GM23338 (cell line): ENCODE measurements around the gene ITFG1. TPM values are rescaled to one million over a fixed set of nuclear protein-coding genes. Genes with fewer than 3 reads are reported as not detected.

Experiments
- ATAC-seq: fragments of 200-7000 bp; cut with Tn5 transposase; 3 replicates; pipeline ENCODE4 v1.9.1; 2020
- DNase-seq: peaks from one replicate; pipeline ENCODE4 v3.0.0-alpha.2; 2015; ENCODE audit warnings: low spot score
- H2AFZ ChIP-seq: fragments of 200-600 bp; sonication (generic); 2 replicates; pipeline ENCODE4 v1.8.0; 2016; ENCODE audit warnings: antibody characterized with exemption, mild to moderate bottlenecking, moderate library complexity
- H3F3A ChIP-seq: fragments of 200-600 bp; sonication (generic); replicated peaks from 2 replicates; pipeline ENCODE4 v1.8.0; 2017; ENCODE audit warnings: antibody characterized with exemption, mixed run types, low read depth
- H3K27ac ChIP-seq: fragments of 200-600 bp; sonication (generic); 2 replicates; pipeline ENCODE4 v1.6.1; 2016; ENCODE audit warnings: low read depth
- H3K27me3 ChIP-seq: fragments of 200-600 bp; sonication (generic); 2 replicates; pipeline ENCODE4 v1.8.0; 2016; ENCODE audit warnings: mild to moderate bottlenecking, mixed run types, moderate library complexity; ENCODE audit not compliant: insufficient read depth
- H3K36me3 ChIP-seq: fragments of 200-600 bp; sonication (generic); 2 replicates; pipeline ENCODE4 v1.8.0; 2016; ENCODE audit warnings: mild to moderate bottlenecking; ENCODE audit not compliant: insufficient read depth
- H3K4me1 ChIP-seq: fragments of 200-600 bp; sonication (generic); 2 replicates; pipeline ENCODE4 v1.8.0; 2016; ENCODE audit warnings: mild to moderate bottlenecking, moderate library complexity; ENCODE audit not compliant: insufficient read depth
- H3K4me2 ChIP-seq: fragments of 200-600 bp; sonication (generic); 2 replicates; pipeline ENCODE4 v1.7.1; 2017; ENCODE audit warnings: mixed run types
- H3K4me3 ChIP-seq: fragments of 200-600 bp; sonication (generic); 2 replicates; pipeline ENCODE4 v1.6.1; 2016; ENCODE audit warnings: mixed run types
- H3K79me2 ChIP-seq: fragments of 200-600 bp; sonication (generic); replicated peaks from 2 replicates; pipeline ENCODE4 v1.8.0; 2017; ENCODE audit warnings: mild to moderate bottlenecking; ENCODE audit not compliant: insufficient read depth
- H3K9me2 ChIP-seq: fragments of 200-600 bp; sonication (generic); 2 replicates; pipeline ENCODE4 v1.8.0; 2017; ENCODE audit not compliant: insufficient read depth
- H4K20me1 ChIP-seq: fragments of 200-600 bp; sonication (generic); replicated peaks from 2 replicates; pipeline ENCODE4 v1.8.0; 2017; ENCODE audit warnings: mild to moderate bottlenecking; ENCODE audit not compliant: insufficient read depth
- H3K27ac Mint-ChIP-seq: 2 replicates; pipeline ENCODE4 v1.8.0; 2020; ENCODE audit warnings: inconsistent platforms, mild to moderate bottlenecking, moderate library complexity, mixed read lengths
- H3K27me3 Mint-ChIP-seq: 3 replicates; pipeline ENCODE4 v1.8.0; 2022; ENCODE audit warnings: low read depth, mild to moderate bottlenecking, moderate library complexity, mixed read lengths, inconsistent platforms; ENCODE audit not compliant: insufficient read depth, poor library complexity
- H3K36me3 Mint-ChIP-seq: 3 replicates; pipeline ENCODE4 v1.8.0; 2021; ENCODE audit warnings: low read depth, mild to moderate bottlenecking, inconsistent platforms, moderate library complexity, mixed read lengths
- H3K4me1 Mint-ChIP-seq: 3 replicates; pipeline ENCODE4 v1.8.0; 2020; ENCODE audit warnings: mild to moderate bottlenecking, inconsistent platforms, mixed read lengths
- H3K4me3 Mint-ChIP-seq: 3 replicates; pipeline ENCODE4 v1.8.0; 2021; ENCODE audit warnings: moderate library complexity, mild to moderate bottlenecking, inconsistent platforms, mixed read lengths
- H3K9me3 Mint-ChIP-seq: 3 replicates; pipeline ENCODE4 v1.8.0; 2020; ENCODE audit warnings: moderate library complexity, mild to moderate bottlenecking, inconsistent platforms, mixed read lengths
- CREB1 ChIP-seq: fragments of 250-450 bp; sonication (Bioruptor Pico); IDR thresholded peaks from 2 replicates; pipeline ENCODE4 v1.5.0; 2020; ENCODE audit warnings: low read depth, mild to moderate bottlenecking, moderate library complexity
- CTCF ChIP-seq, 2 experiments: fragments of 200-600 bp in 1 of 2; sonication (generic) in 1 of 2; conservative IDR thresholded peaks; 2 replicates each; pipeline versions ENCODE4 v1.5.1 to v1.6.1; 2016 to 2017; ENCODE audit warnings: antibody characterized with exemption in 2 of 2, low read depth in 2 of 2, mild to moderate bottlenecking in 2 of 2, moderate library complexity in 1 of 2
- ETS1 ChIP-seq: IDR thresholded peaks from 2 replicates; pipeline ENCODE4 v1.6.1; 2016; ENCODE audit warnings: antibody characterized with exemption
- EZH2 ChIP-seq: fragments of 200-600 bp; sonication (generic); IDR thresholded peaks from one replicate; pipeline ENCODE4 v1.8.0; 2017; ENCODE audit warnings: antibody characterized with exemption, mild to moderate bottlenecking, low read depth; ENCODE audit not compliant: unreplicated experiment
- EZH2phosphoT487 ChIP-seq: fragments of 200-600 bp; sonication (generic); IDR thresholded peaks from one replicate; pipeline ENCODE4 v1.8.1; 2018; ENCODE audit warnings: antibody characterized with exemption; ENCODE audit not compliant: unreplicated experiment
- JUNB ChIP-seq: IDR thresholded peaks from one replicate; pipeline ENCODE4 v1.6.1; 2016; ENCODE audit warnings: antibody characterized with exemption; ENCODE audit not compliant: unreplicated experiment
- NANOG ChIP-seq: IDR thresholded peaks from 2 replicates; pipeline ENCODE4 v1.6.1; 2016; ENCODE audit warnings: antibody characterized with exemption, borderline replicate concordance
- POLR2AphosphoS5 ChIP-seq: IDR thresholded peaks from 2 replicates; pipeline ENCODE4 v1.6.1; 2016; ENCODE audit warnings: antibody characterized with exemption, low read depth
- REST ChIP-seq: IDR thresholded peaks from one replicate; pipeline ENCODE4 v1.6.1; 2018; ENCODE audit warnings: antibody characterized with exemption; ENCODE audit not compliant: unreplicated experiment
- STAT1 ChIP-seq: IDR thresholded peaks from one replicate; pipeline ENCODE4 v1.6.1; 2016; ENCODE audit warnings: antibody characterized with exemption; ENCODE audit not compliant: unreplicated experiment
- ZNF114 ChIP-seq: fragments of 250-450 bp; sonication (Bioruptor Pico); IDR thresholded peaks from 2 replicates; pipeline ENCODE4 v1.5.0; 2020; ENCODE audit warnings: mild to moderate bottlenecking, moderate library complexity
- ZNF331 ChIP-seq: fragments of 250-450 bp; sonication (Bioruptor Pico); IDR thresholded peaks from 2 replicates; pipeline ENCODE4 v1.5.0; 2020; ENCODE audit warnings: low read depth, mild to moderate bottlenecking, moderate library complexity
- ZNF462 ChIP-seq: fragments of 250-450 bp; sonication (Bioruptor Pico); IDR thresholded peaks from 2 replicates; pipeline ENCODE4 v1.5.0; 2020; ENCODE audit warnings: mild to moderate bottlenecking, moderate library complexity
- polyA plus RNA-seq: library from polyadenylated mRNA; unstranded; fragments of >200 nt; fragmentation: Nextera tagmentation; extraction: Ambion mirVana; gene quantifications from 2 replicates; pipeline ENCODE4 v1.2.1, GENCODE V29; 2016
- total RNA-seq: library from RNA; depleted of rRNA; stranded (reverse); fragments of >200 nt; shearing (Covaris generic); gene quantifications from 2 replicates; pipeline ENCODE4 v1.2.3, GENCODE V29; 2014

ITFG1 gene
- total and polyA plus RNA-seq, 2 experiments from 2014 or later: 18.5 to 26.9 TPM

GRCh38 chr16:47488051-47488450 lies 27.2 kb upstream of the ITFG1 start:
- no peaks in the 10 kb centered on the region for H3K9me2 ChIP-seq
- no peak for ATAC-seq
- no peak overlapping the region for H3K27ac Mint-ChIP-seq
- DNase-seq: no peak
- peaks cover 41% of the 10 kb centered on the region for H3K9me3 Mint-ChIP-seq
- no peaks in the 10 kb centered on the region for H3F3A ChIP-seq
- H3K36me3 ChIP-seq: peaks cover 11% of the 10 kb centered on the region; the same call in 1 of the 2 replicates
- H3K36me3 Mint-ChIP-seq: peaks cover 48% of the 10 kb centered on the region
- peaks cover 13% of the 10 kb centered on the region for H3K4me1 Mint-ChIP-seq
- no peak overlapping the region for H3K27ac ChIP-seq
- no peaks in the 10 kb centered on the region for H3K27me3 ChIP-seq
- TF ChIP-seq ETS1 (no peak), STAT1 (no peak), NANOG (no peak), CREB1 (CRISPR knock-in tag) (no peak), POLR2AphosphoS5 (no peak), JUNB (no peak), ZNF114 (no peak), EZH2 (no peak), EZH2phosphoT487 (no peak), ZNF462 (CRISPR knock-in tag) (no peak), CTCF (conservative IDR thresholded peaks at IDR 0.05; ENCODE audit: low read depth in 2 of 2) (no peak), ZNF331 (no peak), REST (no peak)
- no peak overlapping the region for H3K4me2 ChIP-seq
- no peak overlapping the region for H3K4me3 ChIP-seq
- H3K79me2 ChIP-seq: peaks cover 28% of the 10 kb centered on the region
- H3K4me3 Mint-ChIP-seq: no peak overlapping the region
- peaks cover 16% of the 10 kb centered on the region for H3K4me1 ChIP-seq
- H4K20me1 ChIP-seq: no peaks in the 10 kb centered on the region
- H2AFZ ChIP-seq: no peak overlapping the region
- H3K27me3 Mint-ChIP-seq: no peaks in the 10 kb centered on the region
